Activated T-helper 1 cell treated with anti-CD3 and anti-CD28 coated beads, Interleukin-2, amount 50 U/mL, for 16 hours (primary cell): ENCODE results near the gene TCEAL1.
"Not testable (repeated sequence)": the region's sequence is repeated elsewhere in the genome, so short reads cannot be mapped to it uniquely, and the experiment has no call there.

ENCODE experiments used
- DNase-seq, 2 donors: peaks; one replicate each; pipeline ENCODE4 v3.0.0-alpha.2; 2020; ENCODE audit warnings: low read depth in 1 of 2, low spot score in 1 of 2

TCEAL1 gene

GRCh38 chrX:103631145-103631544, 2.4 kb downstream of the TCEAL1 start:
- DNase-seq, result no peak

GRCh38 chrX:103635436-103635835, 6.7 kb downstream of the TCEAL1 start:
- no peak for DNase-seq

- no peak for DNase-seq
These were observed 9.0 kb downstream of the TCEAL1 start for GRCh38 chrX:103637604-103638338.

- DNase-seq, result not testable (repeated sequence)
These were observed 9.9 kb downstream of the TCEAL1 start for GRCh38 chrX:103638479-103639346.

- DNase-seq, result no peak
These were observed 11.8 kb downstream of the TCEAL1 start for GRCh38 chrX:103640401-103641155.

- DNase-seq, result no peak
These were observed 15.3 kb downstream of the TCEAL1 start for GRCh38 chrX:103644125-103644524.

- DNase-seq, result no peak
These were observed 18.9 kb downstream of the TCEAL1 start for GRCh38 chrX:103647630-103648029.

- DNase-seq, result no peak
These were observed 22.5 kb downstream of the TCEAL1 start for GRCh38 chrX:103651151-103651773.

- DNase-seq, result not testable (repeated sequence)
These were observed 26.6 kb downstream of the TCEAL1 start for GRCh38 chrX:103655230-103656000.

GRCh38 chrX:103656617-103657016, 27.8 kb downstream of the TCEAL1 start:
- no peak for DNase-seq

GRCh38 chrX:103657066-103657465, 28.3 kb downstream of the TCEAL1 start:
- DNase-seq, result not testable (repeated sequence)

- no peak for DNase-seq
These were observed 30.1 kb downstream of the TCEAL1 start for GRCh38 chrX:103658681-103659433.

GRCh38 chrX:103659460-103659859, 30.7 kb downstream of the TCEAL1 start:
- DNase-seq, result not testable (repeated sequence)

- no peak for DNase-seq
These were observed 35.4 kb downstream of the TCEAL1 start for GRCh38 chrX:103663981-103664762.

- DNase-seq, result no peak
These were observed 37.7 kb downstream of the TCEAL1 start for GRCh38 chrX:103666202-103667107.

GRCh38 chrX:103669745-103670144, 41.0 kb downstream of the TCEAL1 start:
- no peak for DNase-seq

- no peak for DNase-seq
These were observed 46.0 kb downstream of the TCEAL1 start for GRCh38 chrX:103674531-103675454.
